ENCODE measurements around the gene POPDC3. TPM values are rescaled to one million over a fixed set of nuclear protein-coding genes. Genes with fewer than 3 reads are reported as not detected.

The POPDC3 gene
- total RNA-seq, 2 donors from 2014 or later = 39.3 to 57.6 TPM

GRCh38 chr6:105120570-105120969, 59.2 kb downstream of the POPDC3 start:
- no peaks in the 10 kb centered on the region for H3K27me3 ChIP-seq
- no peak overlapping the region for H3K27ac ChIP-seq
- TF ChIP-seq CTCF (IDR thresholded peaks at IDR 0.05) = no peak
- peaks cover 50% of the 10 kb centered on the region for H3K36me3 ChIP-seq
- H3K4me3 ChIP-seq = no peak overlapping the region
- H3K4me1 ChIP-seq = no peaks in the 10 kb centered on the region
- DNase-seq (ENCODE audit: low spot score) = no peak
- H3K9me3 ChIP-seq = no peaks in the 10 kb centered on the region

GRCh38 chr6:105116150-105116549, 63.7 kb downstream of the POPDC3 start:
- Histone ChIP-seq H3K36me3 (peaks cover 16% of the 10 kb centered on the region), H3K27me3 (no peaks in the 10 kb centered on the region), H3K9me3 (no peaks in the 10 kb centered on the region), H3K4me3 (no peak overlapping the region), H3K4me1 (no peaks in the 10 kb centered on the region), H3K27ac (no peak overlapping the region)
- DNase-seq (ENCODE audit: low spot score) = no peak
- TF ChIP-seq CTCF (IDR thresholded peaks at IDR 0.05) = no peak

- H3K4me3 ChIP-seq = no peak overlapping the region
- no peaks in the 10 kb centered on the region for H3K27me3 ChIP-seq
- peaks cover 15% of the 10 kb centered on the region for H3K36me3 ChIP-seq
- H3K9me3 ChIP-seq = no peaks in the 10 kb centered on the region
- TF ChIP-seq CTCF (IDR thresholded peaks at IDR 0.05) = no peak
- H3K27ac ChIP-seq = no peak overlapping the region
- no peak for DNase-seq (ENCODE audit: low spot score)
- H3K4me1 ChIP-seq = no peaks in the 10 kb centered on the region
Measured at GRCh38 chr6:105113422-105113821, 66.4 kb downstream of the POPDC3 start.

- Histone ChIP-seq H3K4me1 (no peaks in the 10 kb centered on the region), H3K27ac (no peak overlapping the region), H3K4me3 (no peak overlapping the region), H3K9me3 (no peaks in the 10 kb centered on the region), H3K36me3 (peaks cover 12% of the 10 kb centered on the region), H3K27me3 (no peaks in the 10 kb centered on the region)
- TF ChIP-seq CTCF (IDR thresholded peaks at IDR 0.05) = no peak
- DNase-seq (ENCODE audit: low spot score) = no peak
Measured at GRCh38 chr6:105112577-105112976, 67.2 kb downstream of the POPDC3 start.

GRCh38 chr6:105111871-105112270, 67.9 kb downstream of the POPDC3 start:
- Histone ChIP-seq H3K36me3 (peaks cover 7% of the 10 kb centered on the region), H3K4me1 (no peaks in the 10 kb centered on the region), H3K27me3 (no peaks in the 10 kb centered on the region), H3K4me3 (no peak overlapping the region), H3K9me3 (no peaks in the 10 kb centered on the region), H3K27ac (no peak overlapping the region)
- no peak for DNase-seq (ENCODE audit: low spot score)
- TF ChIP-seq CTCF (IDR thresholded peaks at IDR 0.05) = no peak

GRCh38 chr6:105111105-105111504, 68.7 kb downstream of the POPDC3 start:
- H3K36me3 ChIP-seq = peaks cover 5% of the 10 kb centered on the region

More at GRCh38 chr6:105111105-105111504, 68.7 kb downstream of the POPDC3 start:
- H3K4me3 ChIP-seq = no peak overlapping the region
- no peak for TF ChIP-seq CTCF (IDR thresholded peaks at IDR 0.05)
- no peaks in the 10 kb centered on the region for H3K4me1 ChIP-seq
- H3K27ac ChIP-seq = no peak overlapping the region
- H3K27me3 ChIP-seq = no peaks in the 10 kb centered on the region
- no peak for DNase-seq (ENCODE audit: low spot score)
- no peaks in the 10 kb centered on the region for H3K9me3 ChIP-seq

All from right atrium auricular region (tissue), 2 donors.